UCSD-AML1 (cell line): Measurements from ENCODE around the gene HELZ.

ENCODE experiments used
- DNase-seq: peaks from one replicate; lab custom pipeline; 2025; ENCODE audit not compliant: unreplicated experiment; lab: John Stamatoyannopoulos, UW

HELZ gene

GRCh38 chr17:67035131-67036083, 209.6 kb downstream of the HELZ start:
- no peak for DNase-seq

DNA sequence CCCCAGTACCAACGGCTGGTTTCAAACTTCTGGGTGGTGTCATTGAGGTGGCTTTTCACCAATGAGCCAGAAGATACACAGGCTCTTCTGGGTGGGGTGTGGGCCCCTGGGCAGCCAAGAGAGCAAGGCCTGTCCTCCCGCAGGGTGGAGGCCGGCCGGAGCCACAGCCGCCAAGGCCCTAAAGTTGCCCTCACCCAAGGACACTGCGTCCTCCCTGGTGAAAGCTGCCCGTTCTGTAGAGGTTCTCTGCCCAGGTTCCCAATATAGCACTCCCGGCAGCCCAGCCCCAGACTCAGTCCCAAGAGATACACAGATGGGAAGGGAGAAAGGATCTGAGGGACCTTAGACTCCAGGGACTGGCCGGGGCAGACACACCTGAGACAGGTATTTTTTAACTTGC, 211.4 kb downstream of the HELZ start:
- DNase-seq, result no peak

- no peak for DNase-seq
These were observed 212.0 kb downstream of the HELZ start for GRCh38 chr17:67032985-67033384.

DNA sequence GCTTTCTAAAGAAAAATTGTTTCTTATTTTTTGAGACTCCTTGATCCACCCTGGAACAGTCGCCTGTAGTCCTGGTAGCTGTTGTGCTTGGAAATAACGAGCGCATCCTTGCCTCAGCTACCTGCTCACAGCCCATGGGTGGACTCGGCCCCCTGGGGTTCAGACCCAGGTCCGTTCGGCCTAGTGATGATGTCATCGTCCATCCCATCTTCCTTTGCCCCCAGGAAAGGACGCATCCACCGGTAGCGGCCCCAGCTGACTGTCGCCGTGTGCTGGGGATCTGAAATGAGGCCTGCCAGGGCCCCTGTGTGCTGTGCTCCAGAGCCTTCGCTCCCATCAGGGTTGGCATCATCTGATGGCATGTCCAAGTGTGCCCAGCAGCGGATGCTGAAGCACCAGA, 212.6 kb downstream of the HELZ start:
- DNase-seq, result no peak

DNA sequence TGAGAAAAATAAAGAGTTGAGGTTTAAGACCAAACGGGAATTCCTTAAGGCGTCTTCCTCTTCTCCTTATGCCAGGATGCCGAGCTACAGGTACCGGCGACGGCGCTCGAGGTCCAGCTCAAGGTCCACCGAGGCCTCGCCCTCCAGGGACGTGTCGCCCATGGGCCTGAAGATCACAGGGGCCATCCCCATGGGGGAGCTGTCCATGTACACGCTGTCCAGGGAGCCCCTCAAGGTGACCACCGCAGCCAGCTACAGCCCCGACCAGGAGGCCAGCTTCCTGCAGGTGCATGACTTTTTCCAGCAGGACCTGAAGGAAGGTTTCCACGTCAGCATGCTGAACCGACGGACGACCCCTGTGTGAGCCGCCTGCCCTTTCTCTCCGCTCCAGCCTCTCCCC, 214.4 kb downstream of the HELZ start:
- no peak for DNase-seq

DNA sequence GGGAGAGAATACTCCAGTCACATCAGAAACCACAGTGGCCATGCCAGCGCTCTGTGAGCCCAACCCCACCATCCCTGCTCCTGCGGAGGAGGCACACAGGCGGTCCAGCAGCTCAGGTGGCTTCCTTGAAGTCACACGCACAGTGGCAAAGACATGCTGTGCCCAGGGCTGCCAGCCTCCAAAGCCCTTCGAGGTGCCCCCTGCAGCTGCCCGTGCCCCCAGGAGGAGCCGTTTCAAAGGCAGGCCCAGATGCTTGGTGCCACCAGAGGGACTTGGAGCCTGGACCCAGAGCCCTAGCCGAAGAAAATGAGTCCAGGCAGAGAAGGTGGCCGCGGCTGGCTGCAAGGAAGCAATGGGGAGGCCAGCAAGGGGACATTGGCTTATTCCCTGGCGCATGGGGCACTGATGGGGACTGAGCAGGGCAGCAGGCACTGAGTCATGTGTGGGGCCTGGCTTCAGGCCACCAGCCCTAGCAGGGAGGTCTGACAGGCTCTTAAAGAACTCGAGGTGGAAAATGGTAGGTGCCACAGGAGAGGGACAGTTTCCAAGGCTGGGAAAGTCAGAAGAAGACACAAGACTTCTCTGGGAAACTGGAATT, 217.9 kb downstream of the HELZ start:
- DNase-seq, result no peak

- no peak for DNase-seq
These were observed 218.7 kb downstream of the HELZ start for GRCh38 chr17:67026341-67026740.

GRCh38 chr17:67025216-67025792, 219.7 kb downstream of the HELZ start:
- DNase-seq, result no peak

GRCh38 chr17:67024736-67025135, 220.3 kb downstream of the HELZ start:
- DNase-seq, result no peak

GRCh38 chr17:67022451-67022810, 222.6 kb downstream of the HELZ start:
- no peak for DNase-seq

DNA sequence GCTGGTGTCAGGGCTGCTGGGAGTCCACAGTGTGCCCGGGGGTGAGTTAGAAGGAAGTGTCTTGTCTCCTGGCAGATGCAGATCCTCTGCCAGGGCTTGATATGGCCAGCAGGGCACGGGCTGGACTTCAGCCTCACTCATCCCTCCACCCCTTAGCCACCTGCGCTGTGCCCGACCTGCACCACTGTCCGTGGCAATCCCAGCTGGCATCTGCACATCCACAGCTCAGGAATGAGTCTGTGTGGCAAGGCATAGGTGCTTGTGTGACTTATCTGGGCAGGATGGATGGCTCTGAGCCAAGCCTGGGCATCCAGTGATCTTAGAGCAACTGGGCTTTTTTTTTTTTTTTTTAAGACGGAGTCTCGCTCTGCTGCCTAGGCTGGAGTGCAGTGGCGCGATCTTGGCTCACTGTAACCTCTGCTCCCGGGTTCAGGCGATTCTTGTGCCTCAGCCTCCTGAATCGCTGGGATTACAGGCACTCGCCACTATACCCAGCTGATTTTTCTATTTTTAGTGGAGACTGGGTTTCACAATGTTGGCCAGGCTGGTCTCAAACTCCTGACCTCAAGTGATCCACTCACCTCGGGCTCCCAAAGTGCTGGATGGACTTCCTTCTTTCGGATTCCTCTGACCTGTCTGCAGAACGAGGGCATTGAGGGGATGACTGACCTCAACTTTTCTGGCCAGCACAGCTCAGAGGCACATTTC, 223.1 kb downstream of the HELZ start:
- no peak for DNase-seq

GRCh38 chr17:67021196-67021595, 223.8 kb downstream of the HELZ start:
- no peak for DNase-seq
